HG03095 (cell line): ENCODE measurements around the gene TPD52L3.

Experiments
- ATAC-seq: cut with Tn5 transposase; IDR thresholded peaks from one replicate; pipeline ENCODE4 v1.9.1; 2021; ENCODE audit warnings: moderate library complexity; ENCODE audit not compliant: unreplicated experiment

The TPD52L3 gene

DNA sequence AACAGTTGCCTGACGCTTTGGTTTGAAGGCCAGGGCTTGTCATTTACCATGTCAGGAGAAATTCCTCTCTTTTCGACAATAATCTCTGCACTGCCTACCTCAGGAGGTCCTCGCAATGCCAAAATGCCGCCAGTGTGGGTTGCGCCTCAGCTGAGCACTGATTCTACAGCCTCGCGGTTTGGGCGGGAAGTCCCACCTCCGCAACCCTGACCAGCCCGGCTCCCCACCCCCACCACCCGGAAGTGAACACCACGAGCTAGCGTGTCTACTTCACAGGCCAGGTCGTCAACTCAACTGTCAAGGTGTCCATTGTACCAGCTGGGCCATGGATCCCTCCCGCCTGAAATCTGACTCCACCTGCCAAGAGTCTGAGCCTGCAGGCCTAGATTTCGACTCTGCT is at the start of gene TPD52L3:
TPD52L3 (plus strand) TSS at position 273 of the 400 bp plus-strand sequence. CDS start 221 bp downstream, outside the sequence.
- no peak for ATAC-seq

DNA sequence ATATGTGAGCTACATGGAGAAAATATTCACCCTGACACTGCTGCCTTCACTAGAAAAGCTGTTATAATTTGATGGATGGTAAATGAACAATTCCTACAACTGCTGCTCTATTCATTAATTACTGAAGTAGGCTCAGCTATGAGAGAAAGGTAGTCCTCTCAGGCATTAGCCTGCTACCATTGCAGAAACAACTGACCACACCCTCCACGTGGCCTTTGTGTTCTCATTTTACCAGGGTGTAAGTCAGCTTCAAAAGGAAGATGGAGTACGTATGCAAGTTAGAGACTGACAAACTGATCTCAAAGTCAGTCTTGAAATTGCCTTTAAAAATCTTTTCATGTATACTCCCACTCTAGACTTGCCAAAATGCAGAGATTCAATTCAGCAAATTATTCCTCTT is 26.3 kb upstream of the TPD52L3 start:
- no peak for ATAC-seq

DNA sequence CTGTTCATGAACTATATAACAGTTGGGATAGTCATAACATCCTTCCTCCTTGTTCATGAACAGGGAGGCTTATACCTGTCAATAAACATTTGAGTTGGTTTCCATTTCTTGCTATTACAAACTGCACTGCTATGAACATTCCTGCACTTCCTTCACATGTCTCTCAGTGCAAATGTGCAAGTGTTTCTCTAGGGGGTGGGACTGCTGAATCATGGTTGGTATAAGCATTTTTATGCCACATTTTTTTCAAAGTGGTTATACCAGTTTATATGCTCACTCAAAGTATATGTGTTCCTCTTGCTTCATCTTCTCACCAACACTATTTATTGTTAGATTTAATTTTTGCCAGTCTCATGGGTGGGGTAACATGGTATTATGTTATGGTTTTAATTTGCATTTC is 25.8 kb upstream of the TPD52L3 start:
- ATAC-seq: no peak

DNA sequence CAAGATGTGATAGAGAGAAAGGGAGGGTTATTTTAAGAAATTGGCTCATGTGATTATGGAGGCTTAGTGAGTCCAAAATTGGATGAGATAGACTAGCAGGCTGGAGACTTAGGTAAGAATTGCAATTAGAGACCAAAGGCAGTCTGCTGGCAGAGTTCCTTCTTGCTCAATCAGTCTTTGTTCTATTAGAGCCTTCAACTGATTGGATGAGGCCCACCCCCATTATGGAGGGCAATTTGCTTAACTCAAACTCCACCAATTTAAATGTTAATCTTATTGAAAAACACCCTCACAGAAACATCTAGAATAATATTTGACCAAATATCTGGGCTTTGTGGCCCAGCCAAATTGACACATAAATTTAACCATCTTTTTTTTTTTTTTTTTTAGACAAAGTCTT is 23.9 kb upstream of the TPD52L3 start:
- ATAC-seq: no peak

DNA sequence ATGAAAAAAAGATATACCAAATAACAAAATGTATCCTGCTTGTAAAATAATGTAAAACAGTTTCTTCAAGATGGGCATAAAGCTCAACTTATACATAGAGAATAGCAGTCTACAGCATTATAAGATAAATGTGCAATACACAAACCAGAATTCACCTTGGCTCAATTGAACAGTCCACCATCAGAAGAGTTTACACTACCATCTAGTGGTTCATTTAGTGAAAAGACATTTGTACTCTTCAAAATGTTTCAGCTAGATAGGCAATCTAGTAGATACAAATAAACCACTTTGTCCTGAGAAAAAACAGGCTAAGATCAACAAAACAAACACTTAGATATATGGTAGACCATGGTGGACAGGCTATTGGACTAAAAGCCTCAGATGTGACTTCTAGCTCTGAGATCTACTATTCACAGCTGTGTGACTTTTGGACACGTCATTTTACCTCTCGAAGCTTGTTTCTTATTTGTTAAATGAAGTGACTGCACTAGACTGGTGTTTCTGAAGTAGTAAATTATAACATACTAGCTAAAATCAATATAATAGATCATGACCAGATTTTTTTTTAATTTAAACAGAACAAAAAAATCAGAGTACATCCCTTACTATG is 22.1 kb upstream of the TPD52L3 start:
- no peak for ATAC-seq

DNA sequence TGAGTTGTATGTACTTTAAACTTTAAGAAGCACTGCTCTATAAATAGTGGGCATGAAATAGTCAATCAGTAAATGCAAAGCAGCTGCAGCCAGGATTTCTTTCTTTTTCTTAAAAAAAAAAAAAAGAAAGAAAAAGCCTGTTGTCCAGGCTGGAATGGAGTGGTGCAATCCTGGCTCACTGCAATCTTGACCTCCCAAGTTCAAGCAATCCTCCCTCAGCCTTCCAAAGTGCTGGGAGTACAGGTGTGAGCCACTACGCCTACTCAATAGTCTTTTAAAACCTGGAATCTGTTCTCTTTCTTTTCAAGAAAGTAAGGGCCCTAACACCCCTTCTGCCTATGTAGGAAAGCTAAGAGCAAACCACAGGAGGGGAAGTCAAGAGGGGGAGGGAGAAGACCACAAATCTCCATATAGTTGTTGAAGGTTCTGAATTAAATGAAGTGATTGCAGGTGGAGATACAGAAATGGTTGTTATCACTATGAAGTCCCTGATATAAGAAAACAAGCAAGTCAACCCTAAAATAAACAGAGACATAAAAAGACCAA is 20.6 kb upstream of the TPD52L3 start:
- no peak for ATAC-seq

DNA sequence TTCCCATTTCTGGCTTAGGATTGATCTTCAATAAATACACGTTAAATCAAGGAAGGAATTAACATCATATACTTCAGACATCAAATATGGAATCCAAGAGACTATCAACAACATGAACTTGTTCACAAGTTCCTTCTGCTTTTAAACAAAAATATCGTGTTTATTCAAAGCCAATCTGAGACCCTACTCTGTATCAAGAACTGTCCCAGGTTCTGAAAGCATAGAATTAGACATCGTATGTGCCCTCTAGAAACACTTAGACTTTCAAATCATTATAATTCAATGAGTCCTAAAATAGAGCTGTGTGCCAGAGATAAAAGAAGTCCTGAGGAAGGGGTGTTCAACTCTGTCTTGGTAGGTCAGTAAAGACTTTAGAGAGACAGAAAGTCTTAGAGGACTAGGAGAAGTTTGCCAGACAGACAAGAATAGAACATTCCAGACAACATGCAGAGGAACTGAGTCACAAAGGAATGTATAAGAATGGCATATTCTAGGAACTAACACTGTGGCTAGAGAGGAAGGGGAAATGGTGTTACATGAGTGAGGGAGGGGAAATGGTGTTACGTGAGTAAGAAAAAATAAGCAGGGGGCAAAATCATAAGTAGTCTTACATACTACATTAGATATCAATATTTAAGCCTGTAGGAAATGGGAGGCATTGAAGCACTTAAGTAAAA is 2.9 kb downstream of the TPD52L3 start:
- no peak for ATAC-seq

DNA sequence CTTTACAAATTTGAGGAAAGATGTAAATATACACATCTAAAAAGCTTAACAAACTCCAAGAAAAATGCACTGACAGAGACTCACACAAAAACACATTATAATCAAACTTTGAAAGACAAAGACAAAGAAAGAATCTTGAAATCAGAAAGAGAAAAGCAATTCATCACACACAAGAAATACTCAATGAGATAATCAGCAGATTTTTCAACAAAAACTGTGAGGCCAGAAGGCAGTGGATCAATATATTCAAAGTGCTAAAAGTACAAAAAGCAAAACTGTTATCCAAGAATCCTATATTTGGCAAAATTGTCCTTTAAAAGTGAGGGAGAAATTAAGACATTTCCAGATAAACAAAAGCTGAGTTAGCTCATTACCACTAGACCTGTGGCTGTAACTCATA is 6.1 kb downstream of the TPD52L3 start:
- ATAC-seq: no peak

DNA sequence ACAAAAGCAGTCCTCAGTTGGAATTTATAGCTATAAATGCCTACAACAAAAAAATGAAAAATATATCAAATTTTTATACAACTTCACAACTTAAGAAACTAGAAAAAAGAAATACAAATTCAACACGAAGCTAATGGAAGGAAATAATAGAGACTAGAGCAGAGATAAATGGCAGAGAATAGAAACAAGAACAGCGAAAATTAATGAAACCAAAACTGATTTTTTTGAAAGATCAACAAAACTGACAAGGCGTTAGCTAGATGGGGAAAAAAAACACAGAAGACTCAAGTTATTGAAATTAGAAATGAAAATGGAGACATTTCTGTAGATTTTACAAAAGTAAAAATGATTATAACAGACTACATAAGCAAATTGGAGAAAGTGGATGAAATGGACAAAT is 20.6 kb downstream of the TPD52L3 start:
- ATAC-seq: no peak

DNA sequence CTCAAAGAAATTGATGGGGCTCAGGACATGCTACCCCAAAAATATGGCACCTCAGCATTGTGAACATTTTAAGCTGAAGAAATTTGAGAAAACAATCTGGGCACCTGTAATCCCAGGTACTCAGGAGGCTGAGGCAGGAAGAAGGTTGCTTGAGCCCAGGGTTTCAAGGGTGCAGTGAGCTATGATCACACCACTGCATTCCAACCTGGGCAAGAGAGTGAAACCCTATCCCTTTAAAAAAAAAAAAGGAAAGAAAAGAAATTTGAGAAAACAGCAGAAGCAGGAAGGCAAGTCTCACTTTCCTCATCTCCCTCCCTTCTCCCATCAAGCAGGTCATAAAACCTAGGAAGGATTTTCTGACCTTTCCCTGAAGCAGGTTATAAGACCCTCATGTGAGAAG is 23.6 kb downstream of the TPD52L3 start:
- no peak for ATAC-seq

DNA sequence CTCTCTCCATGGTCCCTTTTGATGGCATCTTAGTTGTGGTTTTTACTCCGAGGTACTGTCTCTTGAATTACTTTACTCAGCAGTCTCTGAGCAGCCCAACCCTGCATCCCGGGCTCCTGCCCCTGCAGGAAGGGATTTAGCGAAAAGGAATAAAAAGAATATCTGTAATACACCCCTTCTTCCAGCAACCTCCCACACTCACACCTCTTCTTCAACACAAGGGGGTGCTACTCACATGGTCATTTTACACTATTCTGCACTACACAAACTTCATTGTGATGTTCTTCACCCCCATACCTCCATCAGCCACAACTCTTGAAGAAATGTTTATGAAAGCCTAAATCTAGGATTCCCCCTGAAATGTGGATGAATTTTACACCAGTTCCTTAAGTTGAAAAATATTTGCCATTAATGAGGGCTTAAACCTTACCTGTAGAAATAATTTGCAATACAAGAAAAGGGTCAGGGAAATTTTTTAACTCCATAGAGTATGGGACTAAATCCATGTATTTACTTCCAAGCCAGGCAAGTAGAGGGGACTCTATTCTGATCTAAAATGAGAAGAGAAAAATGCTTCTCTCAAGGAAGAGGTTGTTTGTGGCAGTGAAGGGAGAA is 26.0 kb downstream of the TPD52L3 start:
- peak; percentile 75 for ATAC-seq

DNA sequence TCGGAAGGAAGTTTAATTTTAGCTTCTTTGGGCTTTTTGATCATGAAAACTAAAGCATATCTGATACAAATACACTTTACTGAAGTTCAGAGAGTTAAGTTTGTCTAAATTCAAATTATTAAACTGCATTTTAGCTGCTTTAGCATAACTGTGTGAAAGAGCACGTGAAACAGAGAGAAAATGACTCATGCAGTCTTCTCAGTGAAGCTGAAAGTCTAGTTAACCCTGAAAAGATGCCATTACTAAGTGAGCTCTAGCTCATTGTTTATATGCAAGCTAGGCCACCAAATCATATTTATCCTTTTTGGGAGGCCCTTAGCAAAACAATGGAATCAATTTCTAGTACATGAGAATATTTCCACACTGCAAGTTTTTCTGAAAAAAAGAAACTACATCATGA is 27.6 kb downstream of the TPD52L3 start:
- ATAC-seq: peak; percentile 80

DNA sequence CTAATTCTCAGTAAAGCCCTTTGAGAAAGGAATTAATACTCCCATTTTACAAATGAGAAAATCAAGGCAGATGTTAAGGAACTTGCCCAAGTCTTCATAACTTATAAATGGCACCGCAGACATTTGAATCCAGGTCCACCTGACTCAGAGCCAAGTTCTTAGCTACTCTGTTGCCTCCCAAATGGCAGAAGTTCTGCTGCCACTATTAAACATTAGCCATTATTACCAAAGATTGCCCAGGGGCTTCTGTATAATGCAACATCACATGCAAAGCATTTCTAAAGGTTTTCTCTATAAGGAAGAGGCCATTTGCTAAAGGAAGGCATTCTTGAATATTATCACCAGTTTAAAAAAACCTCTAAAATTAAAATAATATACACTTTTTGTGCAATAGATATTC is 28.3 kb downstream of the TPD52L3 start:
- ATAC-seq: no peak

DNA sequence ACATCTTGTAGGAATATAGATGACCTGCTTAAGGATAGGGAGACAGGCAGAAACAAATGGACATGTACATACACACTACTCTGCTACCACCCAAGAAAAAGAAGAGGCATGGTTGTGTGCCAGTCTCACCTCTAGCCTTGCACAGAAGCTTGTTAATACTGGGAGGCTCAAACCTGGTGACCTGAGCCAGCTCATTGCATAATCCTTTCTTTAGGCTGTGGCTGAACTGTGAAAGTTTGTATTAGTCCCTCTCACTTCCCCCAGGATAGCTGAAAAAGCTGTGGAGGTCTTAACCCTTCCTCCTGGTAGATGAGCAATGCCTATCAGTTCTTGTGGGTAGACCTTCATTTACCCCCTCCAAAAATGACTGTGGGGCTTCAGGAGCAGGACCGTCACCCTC is 28.7 kb downstream of the TPD52L3 start:
- no peak for ATAC-seq

DNA sequence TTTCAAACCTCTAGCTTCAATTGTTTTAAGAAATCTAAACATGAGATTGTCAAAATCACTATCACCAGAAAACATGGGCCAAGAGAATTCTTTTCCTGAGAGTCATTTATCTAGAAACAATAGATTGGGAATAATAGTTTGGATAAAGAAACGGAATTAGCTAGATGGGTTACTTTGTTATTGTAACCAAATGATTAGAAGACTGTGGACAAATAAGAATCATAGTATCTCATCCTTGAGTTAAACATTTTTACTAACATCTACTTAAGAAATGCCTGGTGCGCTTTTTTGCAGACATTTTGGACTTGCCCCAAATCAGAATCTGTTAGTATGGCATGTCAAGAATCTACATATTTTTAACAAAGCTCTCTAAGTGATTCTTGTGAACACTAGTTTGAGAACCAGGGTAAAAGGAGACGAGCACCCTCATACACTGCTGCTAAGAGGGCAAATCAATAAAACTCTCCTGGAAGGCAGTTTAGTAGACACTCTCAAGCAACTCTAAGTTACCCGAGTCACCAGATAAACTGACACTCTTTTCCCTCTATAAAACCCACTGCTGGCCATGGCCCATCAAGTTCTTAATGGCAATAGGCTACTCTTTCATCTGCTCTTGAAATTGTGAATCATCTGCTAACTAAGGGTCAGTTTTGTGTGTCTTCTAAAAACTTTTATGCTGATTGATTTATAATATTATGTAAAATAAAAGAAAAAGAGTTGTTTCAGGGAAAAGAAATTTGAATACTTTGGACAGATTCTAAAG is 39.1 kb downstream of the TPD52L3 start:
- ATAC-seq: no peak

DNA sequence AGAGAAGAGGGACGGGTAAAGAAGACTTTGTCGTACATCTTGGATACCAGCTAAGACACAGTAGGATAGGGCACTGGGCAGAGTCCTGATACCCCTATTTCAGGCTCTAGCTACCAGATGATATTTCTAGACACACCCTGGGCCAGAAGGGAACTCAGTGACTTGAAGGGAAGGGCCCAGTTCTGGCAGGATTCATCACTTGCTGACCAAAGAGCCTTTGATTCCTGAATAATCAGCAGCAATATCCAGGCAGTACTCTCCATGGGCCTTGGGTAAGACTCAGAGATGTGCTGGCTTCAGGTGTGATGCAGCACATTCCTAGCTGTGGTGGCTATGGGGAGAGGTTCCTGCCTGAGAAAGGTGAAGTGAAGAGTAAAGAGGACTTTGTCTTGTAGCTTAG is 40.7 kb downstream of the TPD52L3 start:
- no peak for ATAC-seq
